ENCODE measurements around the gene FHIT.

DNA sequence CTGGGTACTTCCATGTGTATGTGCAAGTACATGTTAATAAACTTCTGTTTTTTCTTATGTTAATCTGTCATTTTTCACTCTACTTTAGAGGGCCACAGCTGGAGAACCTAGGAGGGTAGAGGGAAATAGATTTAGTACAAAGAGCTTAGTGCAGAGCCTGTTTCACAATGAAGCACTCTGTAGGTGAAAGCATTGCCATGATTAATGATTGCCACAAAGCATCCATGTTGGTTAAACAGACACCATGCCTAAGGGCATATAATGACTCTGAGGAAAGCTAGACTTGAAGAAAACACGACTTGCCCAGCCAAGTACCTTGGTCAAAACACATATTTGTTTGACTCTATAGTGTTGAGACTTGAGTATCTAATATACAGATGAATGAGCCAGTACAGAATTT, 338.4 kb downstream of the FHIT start:
- TF ChIP-seq, protein P1, sequence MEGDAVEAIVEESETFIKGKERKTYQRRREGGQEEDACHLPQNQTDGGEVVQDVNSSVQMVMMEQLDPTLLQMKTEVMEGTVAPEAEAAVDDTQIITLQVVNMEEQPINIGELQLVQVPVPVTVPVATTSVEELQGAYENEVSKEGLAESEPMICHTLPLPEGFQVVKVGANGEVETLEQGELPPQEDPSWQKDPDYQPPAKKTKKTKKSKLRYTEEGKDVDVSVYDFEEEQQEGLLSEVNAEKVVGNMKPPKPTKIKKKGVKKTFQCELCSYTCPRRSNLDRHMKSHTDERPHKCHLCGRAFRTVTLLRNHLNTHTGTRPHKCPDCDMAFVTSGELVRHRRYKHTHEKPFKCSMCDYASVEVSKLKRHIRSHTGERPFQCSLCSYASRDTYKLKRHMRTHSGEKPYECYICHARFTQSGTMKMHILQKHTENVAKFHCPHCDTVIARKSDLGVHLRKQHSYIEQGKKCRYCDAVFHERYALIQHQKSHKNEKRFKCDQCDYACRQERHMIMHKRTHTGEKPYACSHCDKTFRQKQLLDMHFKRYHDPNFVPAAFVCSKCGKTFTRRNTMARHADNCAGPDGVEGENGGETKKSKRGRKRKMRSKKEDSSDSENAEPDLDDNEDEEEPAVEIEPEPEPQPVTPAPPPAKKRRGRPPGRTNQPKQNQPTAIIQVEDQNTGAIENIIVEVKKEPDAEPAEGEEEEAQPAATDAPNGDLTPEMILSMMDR (IDR thresholded peaks at IDR 0.05): no peak
- no peak for TF ChIP-seq EP300 (IDR thresholded peaks at IDR 0.05)
